H1 (cell line): Measurements from ENCODE around the gene CHD2. TPM values are rescaled to one million over a fixed set of nuclear protein-coding genes. Genes with fewer than 3 reads are reported as not detected.

Experiments
- polyA plus RNA-seq, 7 experiments: library from polyadenylated mRNA; depleted of rRNA in 3 of 7; stranded (reverse) in 5 of 7; unstranded in 2 of 7; fragments of >200 nt in 5 of 7; fragments of 200-250 nt in 2 of 7; gene quantifications; 1 replicate in 5 of 7; 2 replicates in 1 of 7; 4 replicates in 1 of 7; pipeline versions ENCODE4 v1.2.1 to v1.2.3, GENCODE V29; 2011 to 2013; ENCODE audit warnings: missing spikeins in 2 of 7, mixed read lengths in 2 of 7
- total RNA-seq: library from RNA; stranded (reverse); fragmentation: NEBNext Ultra II Directional; extraction: Animal tissue kit (Norgen Biotek cat#: 25700); gene quantifications from 2 replicates; pipeline ENCODE4 v1.2.1, GENCODE V29; 2021
- TF ChIP-seq, protein P1 (sequence below): fragments of 300-600 bp; sonication (generic); IDR thresholded peaks from 2 replicates; pipeline ENCODE4 v1.7.1; 2012; ENCODE audit warnings: low read length, moderate library complexity, mild to moderate bottlenecking, inconsistent platforms; ENCODE audit not compliant: insufficient replicate concordance

Gene CHD2
- total and polyA plus RNA-seq, 2 of the 8 experiments (the other 6 are each of a cell fraction or from before 2014, with no cell fraction given): 28.8 to 70.0 TPM

DNA sequence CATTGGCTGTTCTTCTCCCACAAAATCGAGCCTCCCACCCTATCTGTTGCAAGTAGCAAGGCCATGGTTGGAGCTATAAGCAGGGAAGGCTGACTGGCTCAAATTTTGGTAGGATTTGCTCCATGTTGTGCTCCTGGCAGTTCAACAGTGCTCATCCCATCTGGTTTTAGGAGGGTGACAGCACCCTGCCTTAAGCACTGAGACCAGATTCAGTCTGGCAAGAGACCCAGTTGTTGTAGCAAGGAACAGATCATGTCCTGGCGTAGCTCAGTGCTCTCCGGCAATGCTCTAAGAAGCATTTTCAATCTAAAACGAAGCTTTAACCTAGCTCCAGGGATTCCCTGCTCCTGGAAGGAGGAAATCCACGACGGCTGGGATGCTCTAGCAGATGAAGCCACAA, 97.7 kb downstream of the CHD2 start (continued):
- TF ChIP-seq, protein P1, sequence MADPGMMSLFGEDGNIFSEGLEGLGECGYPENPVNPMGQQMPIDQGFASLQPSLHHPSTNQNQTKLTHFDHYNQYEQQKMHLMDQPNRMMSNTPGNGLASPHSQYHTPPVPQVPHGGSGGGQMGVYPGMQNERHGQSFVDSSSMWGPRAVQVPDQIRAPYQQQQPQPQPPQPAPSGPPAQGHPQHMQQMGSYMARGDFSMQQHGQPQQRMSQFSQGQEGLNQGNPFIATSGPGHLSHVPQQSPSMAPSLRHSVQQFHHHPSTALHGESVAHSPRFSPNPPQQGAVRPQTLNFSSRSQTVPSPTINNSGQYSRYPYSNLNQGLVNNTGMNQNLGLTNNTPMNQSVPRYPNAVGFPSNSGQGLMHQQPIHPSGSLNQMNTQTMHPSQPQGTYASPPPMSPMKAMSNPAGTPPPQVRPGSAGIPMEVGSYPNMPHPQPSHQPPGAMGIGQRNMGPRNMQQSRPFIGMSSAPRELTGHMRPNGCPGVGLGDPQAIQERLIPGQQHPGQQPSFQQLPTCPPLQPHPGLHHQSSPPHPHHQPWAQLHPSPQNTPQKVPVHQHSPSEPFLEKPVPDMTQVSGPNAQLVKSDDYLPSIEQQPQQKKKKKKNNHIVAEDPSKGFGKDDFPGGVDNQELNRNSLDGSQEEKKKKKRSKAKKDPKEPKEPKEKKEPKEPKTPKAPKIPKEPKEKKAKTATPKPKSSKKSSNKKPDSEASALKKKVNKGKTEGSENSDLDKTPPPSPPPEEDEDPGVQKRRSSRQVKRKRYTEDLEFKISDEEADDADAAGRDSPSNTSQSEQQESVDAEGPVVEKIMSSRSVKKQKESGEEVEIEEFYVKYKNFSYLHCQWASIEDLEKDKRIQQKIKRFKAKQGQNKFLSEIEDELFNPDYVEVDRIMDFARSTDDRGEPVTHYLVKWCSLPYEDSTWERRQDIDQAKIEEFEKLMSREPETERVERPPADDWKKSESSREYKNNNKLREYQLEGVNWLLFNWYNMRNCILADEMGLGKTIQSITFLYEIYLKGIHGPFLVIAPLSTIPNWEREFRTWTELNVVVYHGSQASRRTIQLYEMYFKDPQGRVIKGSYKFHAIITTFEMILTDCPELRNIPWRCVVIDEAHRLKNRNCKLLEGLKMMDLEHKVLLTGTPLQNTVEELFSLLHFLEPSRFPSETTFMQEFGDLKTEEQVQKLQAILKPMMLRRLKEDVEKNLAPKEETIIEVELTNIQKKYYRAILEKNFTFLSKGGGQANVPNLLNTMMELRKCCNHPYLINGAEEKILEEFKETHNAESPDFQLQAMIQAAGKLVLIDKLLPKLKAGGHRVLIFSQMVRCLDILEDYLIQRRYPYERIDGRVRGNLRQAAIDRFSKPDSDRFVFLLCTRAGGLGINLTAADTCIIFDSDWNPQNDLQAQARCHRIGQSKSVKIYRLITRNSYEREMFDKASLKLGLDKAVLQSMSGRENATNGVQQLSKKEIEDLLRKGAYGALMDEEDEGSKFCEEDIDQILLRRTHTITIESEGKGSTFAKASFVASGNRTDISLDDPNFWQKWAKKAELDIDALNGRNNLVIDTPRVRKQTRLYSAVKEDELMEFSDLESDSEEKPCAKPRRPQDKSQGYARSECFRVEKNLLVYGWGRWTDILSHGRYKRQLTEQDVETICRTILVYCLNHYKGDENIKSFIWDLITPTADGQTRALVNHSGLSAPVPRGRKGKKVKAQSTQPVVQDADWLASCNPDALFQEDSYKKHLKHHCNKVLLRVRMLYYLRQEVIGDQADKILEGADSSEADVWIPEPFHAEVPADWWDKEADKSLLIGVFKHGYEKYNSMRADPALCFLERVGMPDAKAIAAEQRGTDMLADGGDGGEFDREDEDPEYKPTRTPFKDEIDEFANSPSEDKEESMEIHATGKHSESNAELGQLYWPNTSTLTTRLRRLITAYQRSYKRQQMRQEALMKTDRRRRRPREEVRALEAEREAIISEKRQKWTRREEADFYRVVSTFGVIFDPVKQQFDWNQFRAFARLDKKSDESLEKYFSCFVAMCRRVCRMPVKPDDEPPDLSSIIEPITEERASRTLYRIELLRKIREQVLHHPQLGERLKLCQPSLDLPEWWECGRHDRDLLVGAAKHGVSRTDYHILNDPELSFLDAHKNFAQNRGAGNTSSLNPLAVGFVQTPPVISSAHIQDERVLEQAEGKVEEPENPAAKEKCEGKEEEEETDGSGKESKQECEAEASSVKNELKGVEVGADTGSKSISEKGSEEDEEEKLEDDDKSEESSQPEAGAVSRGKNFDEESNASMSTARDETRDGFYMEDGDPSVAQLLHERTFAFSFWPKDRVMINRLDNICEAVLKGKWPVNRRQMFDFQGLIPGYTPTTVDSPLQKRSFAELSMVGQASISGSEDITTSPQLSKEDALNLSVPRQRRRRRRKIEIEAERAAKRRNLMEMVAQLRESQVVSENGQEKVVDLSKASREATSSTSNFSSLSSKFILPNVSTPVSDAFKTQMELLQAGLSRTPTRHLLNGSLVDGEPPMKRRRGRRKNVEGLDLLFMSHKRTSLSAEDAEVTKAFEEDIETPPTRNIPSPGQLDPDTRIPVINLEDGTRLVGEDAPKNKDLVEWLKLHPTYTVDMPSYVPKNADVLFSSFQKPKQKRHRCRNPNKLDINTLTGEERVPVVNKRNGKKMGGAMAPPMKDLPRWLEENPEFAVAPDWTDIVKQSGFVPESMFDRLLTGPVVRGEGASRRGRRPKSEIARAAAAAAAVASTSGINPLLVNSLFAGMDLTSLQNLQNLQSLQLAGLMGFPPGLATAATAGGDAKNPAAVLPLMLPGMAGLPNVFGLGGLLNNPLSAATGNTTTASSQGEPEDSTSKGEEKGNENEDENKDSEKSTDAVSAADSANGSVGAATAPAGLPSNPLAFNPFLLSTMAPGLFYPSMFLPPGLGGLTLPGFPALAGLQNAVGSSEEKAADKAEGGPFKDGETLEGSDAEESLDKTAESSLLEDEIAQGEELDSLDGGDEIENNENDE: no peak
